Measurements from ENCODE around the gene RRP8.

- TF ChIP-seq CTCF (IDR thresholded peaks at IDR 0.05) = no peak
- no peak for TF ChIP-seq POLR2A (IDR thresholded peaks at IDR 0.05)
Measured at GRCh38 chr11:6633422-6634408, 30.3 kb upstream of the RRP8 start.
